ENCODE measurements around the gene PHF21A.

PHF21A gene

GRCh38 chr11:45899448-45900174 lies 221.6 kb downstream of the PHF21A start:
- DNase-seq = peak; percentile 93

- DNase-seq = no peak
Measured at GRCh38 chr11:45899086-45899447, 222.2 kb downstream of the PHF21A start.

GRCh38 chr11:45897556-45897955 lies 223.7 kb downstream of the PHF21A start:
- DNase-seq = no peak

DNA sequence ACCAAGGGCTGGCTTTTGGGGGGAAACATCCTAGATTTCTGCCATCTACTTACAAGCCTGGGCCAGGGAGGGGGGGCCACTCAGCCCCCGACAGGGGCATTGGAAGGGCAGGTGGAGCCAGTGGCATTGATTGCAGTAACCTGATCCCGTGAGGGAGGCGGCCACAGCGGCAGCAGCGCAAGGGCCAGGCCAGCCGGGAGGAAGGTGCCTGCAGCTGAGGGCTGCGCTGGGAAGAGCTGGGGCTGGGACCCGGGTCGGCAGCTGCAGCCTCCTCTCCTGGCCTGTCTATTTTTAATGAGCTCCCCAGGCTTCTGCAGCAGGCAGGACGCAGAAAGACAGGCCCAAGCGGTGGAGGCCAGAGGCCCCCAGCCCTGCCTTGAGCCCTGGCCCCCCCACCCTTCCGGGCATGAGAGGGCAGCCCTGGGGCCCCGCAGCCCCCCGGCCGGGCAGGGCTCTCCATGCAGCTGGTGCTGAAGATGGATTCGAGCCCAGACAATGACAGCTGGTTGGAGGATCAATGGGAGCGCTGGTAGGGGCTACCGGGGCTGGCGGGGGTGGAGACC lies 224.8 kb downstream of the PHF21A start:
- peak; percentile 89 to 93 for DNase-seq

GRCh38 chr11:45895553-45896259 lies 225.5 kb downstream of the PHF21A start:
- DNase-seq = no peak

GRCh38 chr11:45894555-45895247 lies 226.6 kb downstream of the PHF21A start:
- DNase-seq = no peak

GRCh38 chr11:45892856-45893255 lies 228.4 kb downstream of the PHF21A start:
- DNase-seq = no peak

DNA sequence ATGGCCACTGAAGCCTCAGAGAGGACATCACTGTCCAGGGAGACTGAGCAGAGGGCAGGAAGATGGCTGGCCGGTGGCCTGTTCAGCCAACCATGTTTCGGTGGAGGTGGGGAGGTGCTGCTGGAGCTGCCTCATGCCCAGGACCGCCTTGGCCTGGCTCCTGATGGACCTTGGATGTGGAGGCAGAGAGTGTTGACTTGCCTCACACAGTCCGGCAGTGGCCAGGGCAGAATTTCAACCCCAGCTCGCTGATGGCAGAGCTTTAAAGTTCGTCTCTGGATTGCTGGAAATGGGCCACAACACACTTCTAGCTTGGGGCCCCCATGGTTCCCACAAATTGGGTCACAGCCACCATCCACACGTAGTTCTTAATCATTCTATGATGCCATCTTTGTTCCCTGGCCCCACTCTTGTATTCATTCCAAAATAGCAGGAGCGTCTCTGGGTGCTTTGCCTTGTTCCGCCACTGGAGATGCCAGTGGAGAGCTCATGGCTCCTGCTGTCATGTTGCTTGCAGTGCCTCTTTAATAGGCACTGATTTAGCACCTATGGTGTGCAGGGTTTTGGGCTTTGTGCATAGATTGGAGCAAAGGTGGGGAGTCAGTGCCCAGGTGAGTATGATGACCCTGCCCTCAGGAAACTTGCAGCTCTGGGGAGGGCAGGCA lies 230.2 kb downstream of the PHF21A start:
- DNase-seq = no peak

GRCh38 chr11:45889966-45890365 lies 231.3 kb downstream of the PHF21A start:
- DNase-seq = no peak

DNA sequence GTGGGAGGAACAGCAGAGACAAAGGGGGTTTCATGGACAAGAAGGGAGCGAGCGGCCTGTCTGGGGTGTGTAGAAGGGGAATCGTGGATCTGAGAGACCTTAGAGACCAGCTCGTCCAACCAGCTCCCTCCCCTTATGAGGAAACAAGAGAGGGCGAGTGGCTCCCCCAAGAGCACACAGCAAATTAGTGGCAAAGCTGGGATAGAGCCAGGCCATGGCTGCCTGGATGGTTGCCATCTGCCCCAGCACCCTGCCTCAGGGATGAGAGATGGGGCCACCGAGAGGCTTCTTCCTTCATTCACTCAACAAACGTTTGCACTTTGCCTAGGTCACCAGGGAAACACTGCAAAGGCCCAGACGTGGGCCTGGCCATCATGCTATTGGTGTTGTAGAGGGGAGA lies 231.7 kb downstream of the PHF21A start:
- no peak for DNase-seq

DNA sequence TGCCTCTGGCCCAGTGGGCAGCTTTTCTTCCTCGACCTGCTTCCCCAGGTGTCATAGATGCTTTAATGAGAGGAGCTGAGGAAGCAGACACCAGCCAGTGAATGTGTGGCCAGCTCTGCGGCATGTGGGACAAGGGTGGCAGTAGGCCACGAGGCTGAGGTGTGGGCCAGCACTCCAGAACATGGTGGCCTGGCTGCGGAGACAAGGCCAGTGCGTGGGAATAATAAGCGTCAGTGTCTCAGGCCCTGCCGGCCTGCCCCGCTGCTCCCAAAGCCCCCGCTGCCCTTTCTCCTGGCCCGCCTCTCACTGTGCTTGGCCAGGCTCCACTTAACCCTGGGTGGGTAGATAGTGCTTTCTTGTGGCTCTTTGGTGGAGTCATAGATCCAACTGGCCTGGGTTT lies 233.7 kb downstream of the PHF21A start:
- no peak for DNase-seq

- DNase-seq = no peak
Measured at GRCh38 chr11:45886816-45887520, 234.3 kb downstream of the PHF21A start.

DNA sequence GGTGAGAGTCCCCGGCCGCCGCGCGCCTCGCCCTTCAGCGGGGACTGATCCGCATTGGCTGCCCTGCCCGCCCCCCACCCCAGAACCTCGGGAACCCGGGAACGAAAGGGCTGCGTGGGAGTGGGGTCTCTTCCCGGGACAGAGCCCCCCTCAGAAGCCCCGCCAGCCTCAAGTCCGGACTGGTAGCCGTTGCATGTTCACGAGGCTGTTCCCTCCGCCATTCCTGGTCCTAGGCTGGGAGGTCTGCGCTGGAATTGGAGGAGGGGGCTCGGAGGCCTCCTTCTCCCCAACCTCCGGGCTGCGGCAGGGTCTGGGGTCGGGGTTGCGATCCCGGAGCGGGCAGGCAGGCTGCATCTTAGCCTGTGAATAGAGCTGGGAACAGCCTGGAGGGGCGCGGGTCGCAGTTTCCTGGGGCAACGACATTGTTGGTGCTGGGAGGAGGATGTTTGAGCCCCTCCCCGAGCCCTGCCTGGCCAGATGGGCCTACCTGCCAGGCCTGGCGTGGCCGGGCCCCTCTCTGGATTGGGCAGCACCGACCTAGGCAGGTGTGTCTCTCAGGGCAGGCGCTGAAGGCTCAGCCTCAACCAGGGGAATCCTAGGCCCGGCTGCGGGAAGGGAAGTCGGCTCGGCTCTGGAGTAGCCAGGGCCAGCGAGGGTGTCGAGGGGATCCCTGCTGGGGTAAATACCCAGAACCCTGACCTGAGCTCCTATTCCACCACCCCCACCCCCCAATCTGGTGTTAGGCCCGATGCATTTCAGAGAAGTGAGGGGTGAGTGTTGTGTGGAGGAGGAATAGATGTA lies 235.1 kb downstream of the PHF21A start:
- peak; percentile 29 to 49 for DNase-seq

DNA sequence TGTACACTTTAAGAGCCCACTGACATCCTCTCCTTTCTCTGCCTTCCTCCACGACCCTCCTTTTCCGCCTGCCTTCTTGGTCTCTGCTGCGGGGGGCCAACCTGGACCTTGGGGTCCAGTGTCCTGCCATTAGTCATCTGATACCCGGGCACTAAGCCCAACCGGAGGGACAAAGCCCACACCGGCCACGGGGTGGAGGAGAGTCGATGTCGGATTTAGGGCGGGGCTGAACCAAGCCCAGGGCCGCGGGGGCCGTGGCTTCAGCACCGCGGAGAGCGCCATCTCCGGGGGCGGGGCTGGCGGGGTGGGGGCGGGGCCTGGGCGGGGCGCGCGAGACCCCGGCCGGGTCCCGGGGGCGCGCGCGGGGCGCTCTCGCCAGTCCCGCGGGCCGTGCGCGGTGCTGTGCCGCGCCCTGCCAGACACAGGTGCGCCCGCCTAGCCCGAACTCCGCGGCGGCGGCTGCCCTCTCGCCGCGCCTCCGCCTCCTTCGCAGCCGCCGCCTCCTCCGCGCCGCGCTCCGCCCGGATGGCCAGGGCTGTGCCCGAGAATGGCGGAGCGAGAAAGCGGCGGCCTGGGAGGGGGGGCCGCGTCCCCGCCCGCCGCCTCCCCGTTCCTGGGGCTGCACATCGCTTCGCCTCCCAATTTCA lies 235.9 kb downstream of the PHF21A start, which contains the start of gene MAPK8IP1:
MAPK8IP1 (plus strand) TSS at position 378 of the 647 bp plus-strand sequence; CDS start at position 548, 170 bp downstream.
- DNase-seq = peak; percentile 67 to 78

DNA sequence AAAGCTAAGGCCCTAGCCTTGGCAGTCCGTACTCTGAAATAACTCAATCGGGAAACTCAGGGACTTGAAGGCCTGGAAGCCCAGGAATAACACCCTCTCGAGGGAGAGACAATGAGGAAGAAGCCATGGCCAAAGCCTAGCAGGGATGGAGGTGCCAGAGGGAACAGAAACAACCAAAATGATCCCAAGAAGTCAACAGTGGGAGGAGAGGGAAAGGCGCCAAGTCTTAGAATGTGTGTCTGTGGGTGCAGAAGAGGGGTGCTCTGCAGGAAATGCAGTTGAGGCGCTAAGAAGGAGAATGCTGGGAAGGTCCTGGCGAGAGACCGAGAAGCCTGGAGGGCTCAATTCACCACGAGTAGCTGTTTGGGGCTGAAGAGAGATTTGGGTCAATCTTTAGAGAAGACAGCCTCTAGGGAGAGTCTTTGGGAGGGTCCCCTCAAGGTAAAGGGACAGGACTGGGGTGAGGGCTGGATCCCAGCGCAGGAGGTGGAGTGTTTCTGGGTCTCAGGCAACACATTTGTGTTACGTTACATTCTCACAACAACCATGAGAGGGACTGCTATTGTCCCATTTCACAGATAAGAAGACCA lies 236.6 kb downstream of the PHF21A start:
- DNase-seq = no peak
